GM18861 (cell line): ENCODE measurements around the gene TMEM200A.

Source experiments
- ATAC-seq: cut with Tn5 transposase; IDR thresholded peaks from one replicate; pipeline ENCODE4 v1.9.1; 2021; ENCODE audit not compliant: unreplicated experiment

The TMEM200A gene

DNA sequence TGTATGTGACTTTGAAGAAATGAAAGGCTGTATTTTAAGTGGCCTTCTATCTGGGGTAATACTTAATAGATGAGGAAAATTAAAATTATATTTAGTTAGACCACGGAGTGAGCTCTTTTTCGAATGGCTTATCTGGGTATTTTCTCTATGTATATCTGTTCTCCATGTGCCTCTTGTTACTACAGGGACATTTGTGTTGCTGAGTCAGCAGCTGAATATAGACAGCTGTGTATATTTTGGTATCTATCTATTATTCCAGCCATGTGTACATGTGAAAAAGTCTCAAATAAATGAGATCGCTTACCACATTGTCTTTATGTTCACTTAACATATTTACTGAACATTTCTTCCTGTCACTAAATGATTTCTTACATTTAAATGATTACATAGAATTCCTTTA is 57.2 kb downstream of the TMEM200A start:
- no peak for ATAC-seq

DNA sequence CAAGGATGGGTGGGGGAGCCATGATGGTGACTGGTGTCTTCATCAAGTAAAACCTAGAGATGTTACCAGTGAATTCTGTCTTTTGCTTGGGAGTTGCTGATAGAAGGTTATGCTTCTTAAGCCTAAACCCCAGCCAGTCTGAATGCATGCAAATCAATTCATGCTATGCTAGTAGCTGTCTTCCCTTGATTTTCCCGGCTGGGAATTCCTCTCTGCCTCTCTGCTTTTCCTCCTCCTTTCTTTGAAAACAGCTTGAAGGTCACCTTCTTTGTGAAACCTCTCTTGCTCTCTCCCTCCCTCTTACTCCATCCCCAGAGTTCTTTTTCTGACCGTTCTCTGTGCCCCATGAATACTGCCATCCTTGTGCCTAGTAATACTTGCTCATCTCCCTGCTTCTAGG is 58.9 kb downstream of the TMEM200A start:
- no peak for ATAC-seq

DNA sequence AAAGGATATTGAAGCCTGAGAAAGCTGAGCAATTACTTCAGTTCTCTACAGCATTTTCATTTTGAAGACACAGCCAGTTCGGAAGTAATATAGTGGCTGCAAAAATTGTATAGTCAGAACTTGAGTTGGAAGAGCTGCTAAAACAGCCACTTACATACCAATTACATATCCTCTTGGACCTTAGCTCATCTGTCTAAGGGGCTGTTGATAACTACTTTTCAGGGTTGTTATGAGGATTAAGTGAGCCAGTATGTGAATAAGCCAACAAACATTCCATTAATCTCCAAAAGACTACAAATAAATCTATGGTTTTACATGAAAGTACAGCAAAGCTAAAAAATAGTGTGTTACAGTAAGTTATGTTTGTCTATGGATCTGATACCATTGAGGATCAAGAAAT is 59.7 kb downstream of the TMEM200A start:
- no peak for ATAC-seq

DNA sequence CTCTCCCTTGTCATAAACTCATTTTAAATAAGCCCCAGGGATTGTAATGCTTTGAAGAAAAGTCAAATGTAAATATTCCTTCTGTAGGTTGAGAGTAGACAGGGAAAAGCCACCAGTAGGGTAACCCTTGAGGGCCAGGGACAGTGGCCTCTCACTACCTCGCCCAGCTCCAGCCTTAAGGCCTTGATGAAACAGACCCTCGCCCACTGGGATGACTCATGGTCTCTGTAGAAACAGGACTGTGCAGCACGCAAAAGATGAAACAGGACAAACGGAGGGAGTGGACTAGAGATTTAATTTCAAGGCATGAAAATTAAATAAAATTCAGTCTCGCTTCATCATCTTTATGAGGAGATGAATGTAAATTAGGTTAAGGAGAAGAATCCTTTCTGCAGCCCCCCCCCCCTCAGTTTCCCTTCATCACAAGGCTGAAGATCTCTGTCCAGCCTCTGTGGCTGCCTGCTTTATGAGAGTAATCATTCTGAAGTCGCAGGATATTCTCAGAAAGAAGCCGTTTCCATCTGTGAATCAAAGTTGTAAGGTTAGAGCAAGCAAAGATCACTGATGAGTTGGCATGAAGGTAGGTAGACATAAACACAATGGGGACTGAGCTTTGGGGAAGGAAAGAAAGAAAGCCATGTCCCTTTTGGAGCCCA is 60.4 kb downstream of the TMEM200A start:
- ATAC-seq, result no peak

DNA sequence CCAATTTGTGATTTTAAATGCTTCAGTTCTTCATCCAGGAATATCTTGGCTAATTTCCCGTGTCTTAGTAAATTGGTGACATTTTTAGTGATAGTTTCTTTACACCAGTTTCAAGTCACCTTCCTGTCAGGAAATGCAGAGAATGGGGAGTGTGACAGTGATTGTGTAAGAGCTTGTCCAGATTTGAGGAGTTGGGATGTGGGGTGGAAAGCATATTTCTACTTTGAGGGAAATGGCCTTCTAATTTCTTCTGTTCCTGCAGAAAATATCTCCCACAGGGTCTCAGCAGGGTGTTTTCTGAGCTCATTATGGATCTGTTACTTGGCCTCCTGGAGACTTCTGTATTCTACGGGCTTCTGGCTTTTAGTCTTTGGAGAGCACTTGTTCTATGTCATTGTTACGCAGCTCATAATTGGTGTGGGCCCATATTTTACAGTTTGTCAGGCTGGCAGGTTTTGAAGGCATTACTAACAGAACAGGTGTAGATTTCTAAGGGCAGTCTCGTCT is 65.6 kb downstream of the TMEM200A start:
- ATAC-seq, result no peak

- ATAC-seq, result no peak
These were observed 67.0 kb downstream of the TMEM200A start for GRCh38 chr6:130432838-130433237.

DNA sequence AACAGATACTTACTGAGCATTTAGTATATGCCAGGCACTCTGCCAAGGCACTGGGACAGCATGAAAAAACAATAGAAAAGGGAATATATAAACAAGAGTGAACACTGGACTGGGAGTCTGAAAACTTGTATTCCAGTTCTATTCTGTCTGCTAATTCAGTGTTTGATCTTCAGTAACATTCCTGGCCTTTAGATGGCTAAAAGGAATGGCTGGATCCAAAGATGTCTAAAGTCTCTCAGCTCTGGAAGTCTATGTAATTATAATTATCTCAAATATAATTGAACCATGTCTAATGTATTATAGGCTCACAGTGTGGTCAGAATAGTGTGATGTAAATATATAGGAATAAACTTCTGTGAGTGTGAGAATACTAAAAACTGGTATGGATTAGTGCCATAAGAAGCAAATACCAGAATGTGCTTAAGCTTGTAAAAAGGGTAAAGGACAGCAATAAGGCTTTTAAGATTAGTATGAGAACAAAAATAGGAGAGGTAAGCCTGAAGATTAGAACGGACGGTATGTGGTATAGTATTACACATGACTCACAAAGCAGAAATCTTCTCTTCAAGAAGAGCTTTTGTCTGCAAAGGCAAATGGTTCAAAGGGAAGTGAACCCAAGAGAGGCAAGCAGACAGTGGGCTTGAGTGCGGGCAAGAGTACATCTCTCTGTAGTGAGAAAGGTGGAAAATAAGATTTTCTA is 68.5 kb downstream of the TMEM200A start:
- no peak for ATAC-seq

GRCh38 chr6:130435181-130435580 is 69.4 kb downstream of the TMEM200A start:
- ATAC-seq, result no peak

- ATAC-seq, result no peak
These were observed 72.1 kb downstream of the TMEM200A start for GRCh38 chr6:130437961-130438360.

DNA sequence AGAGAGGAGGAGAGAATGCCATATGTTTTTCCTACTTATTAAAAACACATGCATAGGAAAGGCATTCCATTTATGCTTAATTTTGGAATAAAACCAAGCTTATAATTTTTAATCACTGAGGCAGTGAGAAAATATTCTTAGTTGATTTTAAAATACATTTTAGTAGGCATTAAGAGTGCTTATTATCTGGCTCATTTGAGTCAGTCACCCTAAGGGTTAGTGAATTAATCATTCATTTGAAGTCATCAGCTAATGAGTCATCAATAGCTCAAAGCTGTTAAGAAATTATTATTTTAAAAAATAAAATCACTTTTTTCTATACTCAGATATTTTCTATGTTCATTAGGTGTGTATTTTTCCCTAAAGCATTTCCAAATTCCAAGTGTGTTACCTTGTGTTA is 81.6 kb downstream of the TMEM200A start:
- ATAC-seq, result no peak

DNA sequence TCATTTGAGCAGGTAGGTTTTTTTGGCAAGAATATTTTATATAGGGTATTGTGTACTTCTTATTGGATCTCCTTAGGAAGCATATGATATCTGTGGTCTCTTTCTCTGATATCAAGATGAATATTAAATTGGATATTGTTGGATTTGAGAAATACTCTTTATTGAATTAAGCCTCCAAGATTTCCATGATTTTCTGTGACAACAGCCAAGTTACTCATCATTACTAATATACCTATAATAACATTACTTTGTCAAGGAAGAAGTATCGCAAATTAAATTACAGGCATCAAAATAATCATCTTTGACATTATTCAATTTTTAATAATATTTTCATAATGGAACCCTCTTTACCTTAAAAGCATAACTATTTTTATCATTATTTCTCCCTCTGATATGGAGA is 86.5 kb downstream of the TMEM200A start:
- ATAC-seq, result no peak

GRCh38 chr6:130453230-130453629 is 87.4 kb downstream of the TMEM200A start:
- no peak for ATAC-seq

DNA sequence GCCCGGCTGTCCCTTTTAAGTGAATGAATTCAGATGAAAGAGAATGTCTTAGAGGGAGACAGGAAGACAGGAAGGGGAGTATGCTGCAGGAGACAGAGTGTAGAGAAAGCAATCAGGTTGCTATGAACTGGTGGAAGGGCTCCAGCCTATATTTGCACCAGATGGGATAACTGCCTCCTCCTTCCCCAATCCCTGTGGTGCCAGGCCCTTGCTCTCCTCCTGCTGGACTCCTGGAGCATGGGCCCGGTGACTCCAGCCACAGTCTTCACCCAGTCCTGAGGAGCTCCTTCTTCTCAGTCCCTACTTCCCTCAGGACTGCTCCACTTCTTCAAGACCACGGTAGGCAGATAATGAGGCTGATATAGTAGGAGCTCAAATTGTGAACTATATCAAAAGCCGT is 91.8 kb downstream of the TMEM200A start:
- no peak for ATAC-seq

GRCh38 chr6:130459316-130459715 is 93.5 kb downstream of the TMEM200A start:
- no peak for ATAC-seq

DNA sequence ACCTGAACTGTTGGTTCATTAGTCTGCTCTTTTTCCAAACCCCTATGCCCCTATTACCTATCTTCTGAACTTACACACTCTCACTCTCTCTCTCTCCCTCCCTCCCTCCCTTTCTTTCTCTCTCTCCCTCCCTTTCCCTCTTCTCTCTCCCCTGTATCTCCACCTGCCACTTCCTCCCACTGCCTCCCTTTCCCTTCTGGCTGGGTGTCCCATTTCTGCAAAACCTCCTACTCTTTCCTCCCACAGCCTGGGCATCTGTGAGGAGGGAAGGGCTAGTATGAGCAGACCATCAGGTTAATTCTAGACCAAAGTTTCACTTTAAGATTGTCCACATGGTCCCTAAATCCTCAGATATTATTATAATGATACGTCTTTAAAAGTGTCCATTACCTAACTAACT is 95.1 kb downstream of the TMEM200A start:
- no peak for ATAC-seq

- ATAC-seq, result no peak
These were observed 100.4 kb downstream of the TMEM200A start for GRCh38 chr6:130466052-130466747.

GRCh38 chr6:130466748-130467061 is 100.9 kb downstream of the TMEM200A start:
- no peak for ATAC-seq

DNA sequence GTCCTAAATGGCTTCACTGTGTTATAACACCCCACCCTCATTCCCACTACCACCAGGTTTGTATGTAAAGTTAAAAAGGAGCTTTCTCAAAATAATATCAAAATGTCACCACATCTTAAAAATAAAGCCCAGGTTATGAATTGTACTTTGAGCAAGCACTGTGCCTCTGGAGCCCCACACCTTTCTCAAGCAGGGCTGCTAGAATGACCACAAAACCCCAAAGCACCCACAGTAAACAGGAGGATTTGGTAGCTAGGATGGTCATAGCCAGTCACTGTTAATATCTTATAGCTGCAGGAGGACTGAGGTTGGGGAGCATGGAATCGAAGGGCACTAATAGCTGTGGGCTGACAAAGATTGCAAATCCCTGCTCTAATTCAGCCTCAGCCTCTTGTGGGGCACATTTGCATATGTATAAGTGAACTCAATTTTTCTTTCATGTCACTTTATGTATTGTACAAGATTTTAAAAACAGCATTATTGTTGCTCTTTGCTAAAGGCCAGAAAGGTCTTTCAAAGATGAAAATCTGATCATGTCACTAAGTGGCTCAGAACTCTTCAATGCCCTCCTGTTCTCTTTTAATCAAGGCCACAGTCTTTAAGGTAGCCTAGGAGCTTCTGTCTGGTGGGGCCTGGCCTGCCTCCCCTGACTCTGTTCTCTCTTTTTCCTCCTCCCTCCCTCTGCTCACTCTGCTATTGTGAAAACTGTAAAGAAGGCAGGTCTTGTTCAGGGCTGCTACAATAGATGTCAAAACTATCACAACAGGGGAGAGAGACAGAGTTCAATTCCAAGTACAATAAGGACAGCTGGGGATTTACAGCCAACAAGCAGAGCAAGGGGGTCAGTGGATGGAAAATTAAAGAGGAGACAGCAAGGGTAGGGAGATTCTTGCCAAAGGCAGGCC is 101.6 kb downstream of the TMEM200A start:
- no peak for ATAC-seq

- ATAC-seq, result no peak
These were observed 104.9 kb downstream of the TMEM200A start for GRCh38 chr6:130470766-130471165.

GRCh38 chr6:130473886-130474285 is 108.1 kb downstream of the TMEM200A start:
- ATAC-seq, result no peak
